Measurements from ENCODE around the gene CSAG2. TPM values are rescaled to one million over a fixed set of nuclear protein-coding genes. Genes with fewer than 3 reads are reported as not detected.
"Not testable (repeated sequence)": the region's sequence is repeated elsewhere in the genome, so short reads cannot be mapped to it uniquely, and the experiment has no call there.

The CSAG2 gene
- polyA plus RNA-seq (ENCODE audit: insufficient read length in 4 of 4), result not detected

GRCh38 chrX:152709173-152709572, at the start of gene CSAG2:
CSAG2 (minus strand) TSS chrX:152709273; CDS start chrX:152709112, 161 bp downstream.
- DNase-seq (ENCODE audit: low read depth in 4 of 4, low spot score in 3 of 4), result not testable (repeated sequence)

- not testable (repeated sequence) for DNase-seq (ENCODE audit: low read depth in 4 of 4, low spot score in 3 of 4)
These were observed 45.8 kb upstream of the CSAG2 start for GRCh38 chrX:152754871-152755270.

- DNase-seq (ENCODE audit: low read depth in 4 of 4, low spot score in 3 of 4), result not testable (repeated sequence)
These were observed 44.9 kb upstream of the CSAG2 start, which contains the start of gene MAGEA2 for GRCh38 chrX:152753686-152754650. MAGEA2 (minus strand) TSS chrX:152753842; CDS start chrX:152751363, 2,479 bp downstream.

GRCh38 chrX:152738560-152738959, 29.5 kb upstream of the CSAG2 start:
- no peak for DNase-seq (ENCODE audit: low read depth in 4 of 4, low spot score in 3 of 4)

DNA sequence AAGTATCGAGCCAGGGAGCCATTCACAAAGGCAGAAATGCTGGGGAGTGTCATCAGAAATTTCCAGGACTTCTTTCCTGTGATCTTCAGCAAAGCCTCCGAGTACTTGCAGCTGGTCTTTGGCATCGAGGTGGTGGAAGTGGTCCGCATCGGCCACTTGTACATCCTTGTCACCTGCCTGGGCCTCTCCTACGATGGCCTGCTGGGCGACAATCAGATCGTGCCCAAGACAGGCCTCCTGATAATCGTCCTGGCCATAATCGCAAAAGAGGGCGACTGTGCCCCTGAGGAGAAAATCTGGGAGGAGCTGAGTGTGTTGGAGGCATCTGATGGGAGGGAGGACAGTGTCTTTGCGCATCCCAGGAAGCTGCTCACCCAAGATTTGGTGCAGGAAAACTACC, 27.5 kb upstream of the CSAG2 start:
- DNase-seq (ENCODE audit: low read depth in 4 of 4, low spot score in 3 of 4), result not testable (repeated sequence)

- DNase-seq (ENCODE audit: low read depth in 4 of 4, low spot score in 3 of 4), result no peak
These were observed 26.9 kb upstream of the CSAG2 start for GRCh38 chrX:152735860-152736511.

DNA sequence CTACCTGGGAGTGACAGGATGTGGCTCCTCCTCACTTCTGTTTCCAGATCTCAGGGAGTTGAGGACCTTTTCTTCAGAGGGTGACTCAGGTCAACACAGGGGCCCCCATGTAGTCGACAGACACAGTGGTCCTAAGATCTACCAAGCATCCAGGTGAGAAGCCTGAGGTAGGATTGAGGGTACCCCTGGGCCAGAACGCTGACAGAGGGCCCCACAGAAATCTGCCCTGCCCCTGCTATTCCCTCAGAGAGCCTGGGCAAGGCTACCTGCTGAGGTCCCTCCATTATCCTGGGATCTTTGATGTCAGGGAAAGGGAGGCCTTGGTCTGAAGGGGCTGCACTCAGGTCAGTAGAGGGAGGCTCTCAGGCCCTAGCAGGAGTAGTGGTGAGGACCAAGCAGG, 26.0 kb upstream of the CSAG2 start:
- DNase-seq (ENCODE audit: low read depth in 4 of 4, low spot score in 3 of 4), result no peak

- not testable (repeated sequence) for DNase-seq (ENCODE audit: low read depth in 4 of 4, low spot score in 3 of 4)
These were observed 25.2 kb upstream of the CSAG2 start for GRCh38 chrX:152734143-152734858.

DNA sequence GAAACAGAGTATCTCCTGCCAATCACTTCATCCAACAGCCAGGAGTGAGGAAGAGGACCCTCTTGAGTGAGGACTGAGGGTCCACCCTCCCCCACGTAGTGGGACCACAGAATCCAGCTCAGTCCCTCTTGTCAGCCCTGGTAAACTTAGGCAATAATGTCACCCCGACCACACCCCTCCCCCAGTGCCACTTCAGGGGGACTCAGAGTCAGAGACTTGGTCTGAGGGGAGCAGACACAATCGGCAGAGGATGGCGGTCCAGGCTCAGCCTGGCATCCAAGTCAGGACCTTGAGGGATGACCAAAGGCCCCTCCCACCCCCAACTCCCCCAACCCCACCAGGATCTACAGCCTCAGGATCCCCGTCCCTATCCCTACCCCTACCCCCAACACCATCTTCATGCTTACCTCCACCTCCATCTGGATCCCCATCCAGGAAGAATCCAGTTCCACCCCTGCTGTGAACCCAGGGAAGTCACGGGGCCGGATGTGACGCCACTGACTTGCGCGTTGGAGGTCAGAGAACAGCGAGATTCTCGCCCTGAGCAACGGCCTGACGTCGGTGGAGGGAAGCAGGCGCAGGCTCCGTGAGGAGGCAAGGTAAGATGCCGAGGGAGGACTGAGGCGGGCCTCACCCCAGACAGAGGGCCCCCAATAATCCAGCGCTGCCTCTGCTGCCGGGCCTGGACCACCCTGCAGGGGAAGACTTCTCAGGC, 24.3 kb upstream of the CSAG2 start, which contains the start of the genes CSAG1 and MAGEA12:
TSS of gene CSAG1 (minus strand) at position 461 of the 715 bp plus-strand sequence. CDS start 1,261 bp downstream, outside the sequence.
TSS of gene MAGEA12 (plus strand) at position 497 of the 715 bp plus-strand sequence. CDS start 2,405 bp downstream, outside the sequence.
- no peak for DNase-seq (ENCODE audit: low read depth in 4 of 4, low spot score in 3 of 4)

GRCh38 chrX:152725409-152725808, 16.3 kb upstream of the CSAG2 start:
- DNase-seq (ENCODE audit: low read depth in 4 of 4, low spot score in 3 of 4), result no peak

DNA sequence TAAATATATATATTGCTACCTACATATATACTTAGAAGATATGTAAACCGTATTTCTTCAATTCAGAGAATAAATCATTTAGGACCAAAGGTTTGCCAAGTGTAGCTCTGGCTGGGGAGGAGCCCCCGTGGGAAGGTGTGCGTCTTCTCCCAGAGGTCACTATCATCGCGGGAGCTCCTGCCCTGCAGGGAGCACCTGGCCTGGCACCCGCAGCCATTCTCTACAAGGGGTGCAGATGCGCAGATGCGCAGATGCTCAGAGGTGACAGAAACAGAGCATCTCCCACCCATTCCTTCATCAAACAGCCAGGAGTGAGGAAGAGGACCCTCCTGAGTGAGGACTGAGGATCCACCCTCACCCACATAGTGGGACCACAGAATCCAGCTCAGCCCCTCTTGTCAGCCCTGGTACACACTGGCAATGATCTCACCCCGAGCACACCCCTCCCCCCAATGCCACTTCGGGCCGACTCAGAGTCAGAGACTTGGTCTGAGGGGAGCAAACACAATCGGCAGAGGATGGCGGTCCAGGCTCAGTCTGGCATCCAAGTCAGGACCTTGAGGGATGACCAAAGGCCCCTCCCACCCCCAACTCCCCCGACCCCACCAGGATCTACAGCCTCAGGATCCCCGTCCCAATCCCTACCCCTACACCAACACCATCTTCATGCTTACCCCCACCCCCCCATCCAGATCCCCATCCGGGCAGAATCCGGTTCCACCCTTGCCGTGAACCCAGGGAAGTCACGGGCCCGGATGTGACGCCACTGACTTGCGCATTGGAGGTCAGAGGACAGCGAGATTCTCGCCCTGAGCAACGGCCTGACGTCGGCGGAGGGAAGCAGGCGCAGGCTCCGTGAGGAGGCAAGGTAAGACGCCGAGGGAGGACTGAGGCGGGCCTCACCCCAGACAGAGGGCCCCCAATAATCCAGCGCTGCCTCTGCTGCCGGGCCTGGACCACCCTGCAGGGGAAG, 5.0 kb upstream of the CSAG2 start, which contains the start of gene MAGEA2B:
TSS of gene MAGEA2B (plus strand) at position 814 of the 973 bp plus-strand sequence. CDS start 2,479 bp downstream, outside the sequence.
- not testable (repeated sequence) for DNase-seq (ENCODE audit: low read depth in 4 of 4, low spot score in 3 of 4)

DNA sequence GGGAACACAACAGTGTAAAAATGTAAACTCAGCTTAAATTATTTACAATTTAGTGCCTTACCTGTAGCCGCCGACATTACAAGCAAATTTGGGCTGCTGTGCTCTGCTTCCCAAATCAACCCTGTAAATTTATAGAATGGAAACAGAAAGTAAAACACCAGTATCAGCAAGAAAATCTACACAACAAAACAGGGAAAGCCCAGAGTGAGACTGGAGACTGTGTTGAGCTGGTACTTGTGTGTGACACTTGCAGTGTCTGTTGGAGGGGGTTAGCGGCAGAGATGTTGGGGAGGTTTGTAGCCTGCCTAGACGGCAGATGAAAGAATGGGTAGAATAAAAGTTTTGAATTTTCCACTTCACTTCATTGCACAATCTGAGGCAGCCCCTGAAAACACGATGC, 4.1 kb upstream of the CSAG2 start:
- not testable (repeated sequence) for DNase-seq (ENCODE audit: low read depth in 4 of 4, low spot score in 3 of 4)

DNA sequence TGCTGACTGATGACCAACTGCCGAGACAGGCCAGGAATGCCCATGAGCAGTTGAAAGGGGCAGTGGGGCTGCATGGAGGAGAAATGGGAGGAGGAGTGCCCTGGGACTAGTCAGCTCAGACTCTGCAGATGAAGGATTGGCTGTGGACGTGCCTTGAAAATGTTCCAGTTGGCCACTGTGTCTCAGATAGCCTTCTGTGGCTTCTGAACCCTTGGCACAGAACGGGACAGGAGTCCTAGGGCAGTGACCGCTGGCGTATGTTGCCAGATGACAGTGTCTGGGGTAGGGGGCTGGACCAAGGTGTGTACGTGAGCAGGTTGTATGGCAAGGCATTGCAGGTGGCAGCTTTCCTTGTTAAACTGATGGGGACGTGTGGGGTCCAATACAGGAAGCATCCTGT, 2.6 kb downstream of the CSAG2 start:
- DNase-seq (ENCODE audit: low read depth in 4 of 4, low spot score in 3 of 4), result not testable (repeated sequence)

DNA sequence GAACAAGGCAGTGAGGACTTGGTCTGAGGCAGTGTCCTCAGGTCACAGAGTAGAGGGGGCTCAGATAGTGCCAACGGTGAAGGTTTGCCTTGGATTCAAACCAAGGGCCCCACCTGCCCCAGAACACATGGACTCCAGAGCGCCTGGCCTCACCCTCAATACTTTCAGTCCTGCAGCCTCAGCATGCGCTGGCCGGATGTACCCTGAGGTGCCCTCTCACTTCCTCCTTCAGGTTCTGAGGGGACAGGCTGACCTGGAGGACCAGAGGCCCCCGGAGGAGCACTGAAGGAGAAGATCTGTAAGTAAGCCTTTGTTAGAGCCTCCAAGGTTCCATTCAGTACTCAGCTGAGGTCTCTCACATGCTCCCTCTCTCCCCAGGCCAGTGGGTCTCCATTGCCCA, 8.7 kb downstream of the CSAG2 start:
- not testable (repeated sequence) for DNase-seq (ENCODE audit: low read depth in 4 of 4, low spot score in 3 of 4)

- DNase-seq (ENCODE audit: low read depth in 4 of 4, low spot score in 3 of 4), result not testable (repeated sequence)
These were observed 10.8 kb downstream of the CSAG2 start, which contains the start of gene MAGEA3 for GRCh38 chrX:152697952-152698931. MAGEA3 (plus strand) TSS chrX:152698794; CDS start chrX:152700833, 2,039 bp downstream.

DNA sequence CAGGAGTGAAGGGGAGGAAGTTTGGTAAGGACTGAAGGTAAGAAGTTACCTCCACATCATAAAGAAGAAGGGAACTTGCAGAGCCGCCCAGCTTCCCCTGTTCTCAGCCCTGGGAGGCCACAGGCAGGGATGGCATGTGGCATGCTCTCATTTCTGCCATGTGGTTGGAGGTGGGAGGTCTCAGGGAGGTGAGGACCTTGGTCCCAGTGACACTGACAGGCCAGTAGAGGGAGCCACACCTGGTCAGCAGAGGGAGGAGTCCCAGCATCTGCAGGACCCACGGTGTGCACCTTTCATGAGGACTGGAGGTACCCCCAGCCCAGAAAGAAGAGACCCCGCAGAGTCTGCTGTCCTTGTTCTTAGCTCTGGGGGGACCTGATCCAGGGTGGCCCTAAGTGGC, 28.1 kb downstream of the CSAG2 start:
- not testable (repeated sequence) for DNase-seq (ENCODE audit: low read depth in 4 of 4, low spot score in 3 of 4)

DNA sequence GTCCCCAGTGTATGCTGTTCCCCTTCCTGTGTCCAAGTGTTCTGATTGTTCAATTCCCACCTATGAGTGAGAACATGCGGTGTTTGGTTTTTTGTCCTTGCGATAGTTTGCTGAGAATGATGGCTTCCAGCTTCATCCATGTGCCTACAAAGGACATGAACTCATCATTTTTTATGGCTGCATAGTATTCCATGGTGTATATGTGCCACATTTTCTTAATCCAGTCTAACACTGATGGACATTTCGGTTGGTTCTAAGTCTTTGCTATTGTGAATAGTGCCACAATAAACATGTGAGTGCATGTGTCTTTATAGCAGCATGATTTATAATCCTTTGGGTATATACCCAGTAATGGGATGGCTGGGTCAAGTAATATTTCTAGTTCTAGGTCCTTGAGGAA, 34.4 kb downstream of the CSAG2 start:
- DNase-seq (ENCODE audit: low read depth in 4 of 4, low spot score in 3 of 4), result not testable (repeated sequence)
